H1 (cell line): ENCODE results near the gene TCERG1L. TPM values are rescaled to one million over a fixed set of nuclear protein-coding genes. Genes with fewer than 3 reads are reported as not detected.

Source experiments
- CTCF ChIA-PET: fragments of 300-600 bp; sonication (Branson Sonifier 250); formaldehyde crosslinking; loops from one replicate; lab custom pipeline; 2021; ENCODE audit not compliant: partially characterized antibody; lab: Charles Lee
- POLR2A ChIA-PET: fragments of 300-600 bp; sonication (Branson Sonifier 250); formaldehyde crosslinking; loops from one replicate; lab custom pipeline; 2021; ENCODE audit warnings: inconsistent platforms; ENCODE audit not compliant: partially characterized antibody; lab: Charles Lee
- DNase-seq, 2 experiments: peaks; one replicate each; pipeline versions ENCODE4 v3.0.0 to v3.0.0-alpha.2; 2010 to 2022; ENCODE audit warnings: low spot score in 2 of 2, low read depth in 1 of 2, mixed read lengths in 1 of 2
- FAIRE-seq: peaks from 2 replicates; lab custom pipeline; 2011; peaks lifted over from hg19 to GRCh38; lab: Jason Lieb, UNC
- H2AFZ ChIP-seq: 2 replicates; pipeline ENCODE4 v1.8.1; 2012; ENCODE audit warnings: low read length, inconsistent platforms
- H2AK5ac ChIP-seq: 2 replicates; pipeline ENCODE4 v1.6.1; 2013; ENCODE audit warnings: low read depth, low read length
- H2BK120ac ChIP-seq: replicated peaks from 2 replicates; pipeline ENCODE3; 2013; ENCODE audit warnings: low read depth, low read length, inconsistent platforms
- H2BK12ac ChIP-seq: 2 replicates; pipeline ENCODE4 v1.6.1; 2013; ENCODE audit warnings: low read depth, low read length
- H2BK15ac ChIP-seq: 2 replicates; pipeline ENCODE4 v1.6.1; 2013; ENCODE audit warnings: low read length
- H2BK20ac ChIP-seq: 2 replicates; pipeline ENCODE4 v1.6.1; 2013; ENCODE audit warnings: low read length
- H2BK5ac ChIP-seq: 2 replicates; pipeline ENCODE4 v1.6.1; 2013; ENCODE audit warnings: low read depth, low read length
- H3K14ac ChIP-seq: 2 replicates; pipeline ENCODE4 v1.6.1; 2013; ENCODE audit warnings: inconsistent platforms; ENCODE audit not compliant: insufficient read length
- H3K18ac ChIP-seq: 2 replicates; pipeline ENCODE4 v1.6.1; 2013; ENCODE audit warnings: low read length; ENCODE audit errors: extremely low read depth
- H3K23ac ChIP-seq: 2 replicates; pipeline ENCODE4 v1.6.1; 2013; ENCODE audit warnings: inconsistent platforms; ENCODE audit not compliant: insufficient read length
- H3K23me2 ChIP-seq: 2 replicates; pipeline ENCODE4 v1.6.1; 2013; ENCODE audit warnings: low read depth, low read length
- H3K27ac ChIP-seq: 2 replicates; pipeline ENCODE4 v1.6.1; 2011; ENCODE audit warnings: low read depth, low read length, inconsistent platforms
- H3K27me3 ChIP-seq, 4 experiments: replicated peaks in 1 of 4; 1 replicate in 1 of 4; 2 replicates in 3 of 4; pipeline versions ENCODE4 v1.6.1 to v1.8.1; 2011 to 2013; ENCODE audit warnings: low read length in 3 of 4, mild to moderate bottlenecking in 3 of 4, inconsistent platforms in 2 of 4, mixed read lengths in 2 of 4, moderate library complexity in 1 of 4; ENCODE audit not compliant: control insufficient read depth in 3 of 4, insufficient read depth in 3 of 4; ENCODE audit errors: extremely low read depth in 1 of 4
- H3K36me3 ChIP-seq, 4 experiments: 2 replicates each; pipeline versions ENCODE4 v1.6.1 to v1.8.1; 2011 to 2013; ENCODE audit warnings: mild to moderate bottlenecking in 4 of 4, low read length in 3 of 4, moderate library complexity in 2 of 4, control low read depth in 1 of 4, inconsistent platforms in 1 of 4; ENCODE audit not compliant: insufficient read depth in 4 of 4, control insufficient read depth in 2 of 4
- H3K4ac ChIP-seq: replicated peaks from 2 replicates; pipeline ENCODE3; 2013; ENCODE audit warnings: low read length, low read depth, mixed read lengths, inconsistent platforms; ENCODE audit not compliant: insufficient read length
- H3K4me1 ChIP-seq, 4 experiments: replicated peaks in 1 of 4; 1 replicate in 1 of 4; 2 replicates in 3 of 4; pipeline versions ENCODE4 v1.6.1 to v1.8.1; 2011 to 2013; ENCODE audit warnings: low read length in 3 of 4, inconsistent platforms in 2 of 4, mixed read lengths in 1 of 4; ENCODE audit not compliant: insufficient read depth in 4 of 4, control insufficient read depth in 3 of 4
- H3K4me2 ChIP-seq, 2 experiments: 2 replicates each; pipeline versions ENCODE4 v1.6.1 to v1.8.1; 2011 to 2013; ENCODE audit warnings: low read depth in 2 of 2, low read length in 2 of 2, control low read depth in 1 of 2, inconsistent platforms in 1 of 2, mild to moderate bottlenecking in 1 of 2; ENCODE audit not compliant: insufficient read depth in 1 of 2
- H3K4me3 ChIP-seq, 4 experiments: fragments of 200-600, 300-600 bp in 1 of 4; sonication (generic), shearing (Covaris generic), sonication (Bioruptor Twin) in 1 of 4; 2 replicates each; pipeline versions ENCODE4 v1.5.1 to v1.8.1; 2011 to 2016; ENCODE audit warnings: low read length in 4 of 4, low read depth in 3 of 4, control low read depth in 2 of 4, inconsistent platforms in 2 of 4, mild to moderate bottlenecking in 2 of 4, mixed read lengths in 1 of 4, moderate library complexity in 1 of 4; ENCODE audit not compliant: insufficient read depth in 2 of 4; ENCODE audit errors: extremely low read depth in 1 of 4
- H3K56ac ChIP-seq: replicated peaks from 2 replicates; pipeline ENCODE3; 2013; ENCODE audit warnings: low read depth, mild to moderate bottlenecking, mixed read lengths, low read length, inconsistent platforms; ENCODE audit not compliant: insufficient read length
- H3K79me1 ChIP-seq: 2 replicates; pipeline ENCODE4 v1.6.1; 2013; ENCODE audit warnings: low read depth, low read length, control low read depth
- H3K79me2 ChIP-seq, 2 experiments: 2 replicates each; pipeline versions ENCODE4 v1.6.1 to v1.8.1; 2012 to 2013; ENCODE audit warnings: low read length in 2 of 2, mild to moderate bottlenecking in 2 of 2, inconsistent platforms in 1 of 2; ENCODE audit not compliant: insufficient read depth in 2 of 2, control insufficient read depth in 1 of 2
- H3K9ac ChIP-seq, 4 experiments: replicated peaks in 1 of 4; 1 replicate in 1 of 4; 2 replicates in 3 of 4; pipeline versions ENCODE4 v1.6.1 to v1.8.1; 2011 to 2013; ENCODE audit warnings: low read depth in 3 of 4, low read length in 3 of 4, control low read depth in 2 of 4, mild to moderate bottlenecking in 2 of 4, moderate library complexity in 2 of 4, inconsistent platforms in 1 of 4; ENCODE audit errors: extremely low read depth in 1 of 4
- H3K9me3 ChIP-seq, 2 experiments: 2 replicates each; pipeline versions ENCODE4 v1.6.1 to v1.8.1; 2012 to 2013; ENCODE audit warnings: mild to moderate bottlenecking in 2 of 2, moderate library complexity in 2 of 2, control low read depth in 1 of 2, inconsistent platforms in 1 of 2, low read depth in 1 of 2, low read length in 1 of 2, mixed read lengths in 1 of 2; ENCODE audit not compliant: insufficient read depth in 2 of 2
- H4K20me1 ChIP-seq, 2 experiments: replicated peaks in 1 of 2; 2 replicates each; pipeline versions ENCODE3 to v1.8.1; 2011 to 2013; ENCODE audit warnings: inconsistent platforms in 2 of 2, low read length in 2 of 2, mild to moderate bottlenecking in 1 of 2; ENCODE audit not compliant: insufficient read depth in 2 of 2, control insufficient read depth in 1 of 2
- H4K5ac ChIP-seq: 2 replicates; pipeline ENCODE4 v1.6.1; 2013; ENCODE audit warnings: low read length, low read depth, mixed read lengths, inconsistent platforms; ENCODE audit not compliant: insufficient read length
- H4K8ac ChIP-seq: 2 replicates; pipeline ENCODE4 v1.8.0; 2013; ENCODE audit warnings: mild to moderate bottlenecking, moderate library complexity, low read length, inconsistent platforms; ENCODE audit not compliant: insufficient read depth; ENCODE audit errors: extremely low read depth
- H4K91ac ChIP-seq: replicated peaks from 2 replicates; pipeline ENCODE3; 2013; ENCODE audit warnings: low read length, mixed read lengths, inconsistent platforms; ENCODE audit not compliant: insufficient read length
- FOSL1 ChIP-seq: IDR thresholded peaks from 2 replicates; pipeline ENCODE4 v1.6.1; 2011; ENCODE audit warnings: mild to moderate bottlenecking, low read depth, low read length, moderate library complexity; ENCODE audit not compliant: insufficient read depth
- SP2 ChIP-seq: IDR thresholded peaks from 2 replicates; pipeline ENCODE4 v1.6.1; 2012; ENCODE audit warnings: mild to moderate bottlenecking, low read length, inconsistent platforms
- TAF7 ChIP-seq: optimal IDR thresholded peaks from 2 replicates; pipeline ENCODE3; 2011; ENCODE audit warnings: low read depth, mild to moderate bottlenecking, inconsistent platforms, low read length, moderate library complexity, borderline replicate concordance
- WGBS, 2 experiments: shearing (Covaris generic) in 1 of 2; methylation state at CpG; one replicate each; pipeline versions ENCODE4 v1.1.6 to v1.1.7; 2013 to 2015; ENCODE audit warnings: low lambda C conversion rate in 2 of 2, mixed read lengths in 2 of 2, inconsistent platforms in 1 of 2, low coverage in 1 of 2, missing lambda C conversion rate in 1 of 2; ENCODE audit not compliant: insufficient replicate concordance in 2 of 2, insufficient coverage in 1 of 2, insufficient read length in 1 of 2; ENCODE audit errors: extremely low coverage in 1 of 2, missing lambda C conversion rate in 1 of 2; 5-methylcytosine and 5-hydroxymethylcytosine counted together
- polyA plus RNA-seq, 7 experiments: library from polyadenylated mRNA; depleted of rRNA in 3 of 7; stranded (reverse) in 5 of 7; unstranded in 2 of 7; fragments of >200 nt in 5 of 7; fragments of 200-250 nt in 2 of 7; gene quantifications; 1 replicate in 5 of 7; 2 replicates in 1 of 7; 4 replicates in 1 of 7; pipeline versions ENCODE4 v1.2.1 to v1.2.3, GENCODE V29; 2011 to 2013; ENCODE audit warnings: missing spikeins in 2 of 7, mixed read lengths in 2 of 7
- total RNA-seq: library from RNA; stranded (reverse); fragmentation: NEBNext Ultra II Directional; extraction: Animal tissue kit (Norgen Biotek cat#: 25700); gene quantifications from 2 replicates; pipeline ENCODE4 v1.2.1, GENCODE V29; 2021
- TF ChIP-seq, protein P1 (sequence below): IDR thresholded peaks from 2 replicates; pipeline ENCODE4 v1.6.1; 2011; ENCODE audit warnings: low read depth, mild to moderate bottlenecking, low read length; ENCODE audit not compliant: insufficient read depth

Gene TCERG1L
- total and polyA plus RNA-seq, 2 of the 8 experiments (the other 6 are each of a cell fraction or from before 2014, with no cell fraction given): 3.9 to 6.9 TPM

DNA sequence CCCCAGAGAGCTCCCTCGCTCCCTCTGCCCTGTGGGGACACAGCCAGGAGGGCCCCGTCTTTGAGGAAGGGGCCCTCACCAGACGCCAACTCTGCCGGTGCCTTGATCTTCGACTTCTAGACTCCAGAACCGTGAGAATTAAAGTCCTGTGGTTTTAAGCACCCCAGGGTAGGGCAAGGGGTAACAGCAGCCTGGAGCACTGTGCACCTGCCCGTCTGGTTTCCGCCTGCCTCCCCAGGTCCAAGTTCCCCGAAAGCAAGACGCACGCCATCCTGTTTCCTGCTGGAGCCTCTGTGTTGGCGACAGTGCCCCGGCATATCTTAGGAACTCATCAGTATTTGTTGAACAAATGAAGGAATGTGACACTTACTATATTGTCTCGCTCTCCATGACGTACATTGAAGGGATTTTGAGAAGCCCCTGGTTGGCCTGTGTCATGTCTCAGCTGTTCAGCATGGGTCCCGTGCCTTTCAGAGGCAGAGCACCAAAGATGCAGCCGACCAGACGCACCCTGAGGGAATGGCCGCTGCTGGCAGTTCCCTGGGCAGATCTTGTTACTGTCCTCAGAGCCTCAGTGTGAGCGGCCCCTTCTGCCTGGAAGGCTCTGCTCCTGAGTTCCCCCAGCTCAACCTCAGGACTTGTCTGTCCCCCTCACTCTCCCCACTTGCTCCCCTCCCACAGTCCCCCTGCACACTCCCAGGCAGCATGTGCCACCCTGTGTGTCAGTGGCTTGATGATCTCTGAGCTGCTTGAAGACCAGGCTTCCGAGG lies 226.2 kb downstream of the TCERG1L start:
- H3K79me2 ChIP-seq: no peaks in the 10 kb centered on the region

More for the DNA sequence above, 226.2 kb downstream of the TCERG1L start:
- Histone ChIP-seq H4K20me1 (no peaks in the 10 kb centered on the region), H3K4me1 (peaks cover 0 to 5% (median 0%) of the 10 kb centered on the region in 4 experiments; a peak in 2 of 7 replicates), H3K14ac (no peak overlapping the region), H4K91ac (peak overlapping the region; percentile 52), H2BK120ac (no peak overlapping the region), H3K27ac (no peak overlapping the region), H3K23me2 (no peaks in the 10 kb centered on the region), H2BK12ac (peak overlapping the region; percentile 50; the same call in 1 of the 2 replicates), H3K9ac (no peak overlapping the region), H3K18ac (peak overlapping the region; percentile 48; the same call in 1 of the 2 replicates), H3K56ac (no peak overlapping the region), H3K4ac (no peak overlapping the region), H3K36me3 (no peaks in the 10 kb centered on the region), H3K4me3 (no peak overlapping the region), H3K27me3 (no peaks in the 10 kb centered on the region; a peak in 3 of 7 replicates)
- no peak for FAIRE-seq
- 95% methylated on average over 20 of the region's 21 CpGs; no CpG with 5 or more reads in 1 of the 2 experiments for WGBS, 2 experiments
- CTCF ChIA-PET: interaction anchor here (0.8 to 2.7 kb wide), 12 partner anchors 9 to 398 kb away, joined by 3 to 11 read pairs (median 6); no protein-coding TSS in a partner anchor
- no peak for DNase-seq
- no peak for TF ChIP-seq TAF7
- TF ChIP-seq, protein P1, sequence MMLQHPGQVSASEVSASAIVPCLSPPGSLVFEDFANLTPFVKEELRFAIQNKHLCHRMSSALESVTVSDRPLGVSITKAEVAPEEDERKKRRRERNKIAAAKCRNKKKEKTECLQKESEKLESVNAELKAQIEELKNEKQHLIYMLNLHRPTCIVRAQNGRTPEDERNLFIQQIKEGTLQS: no peak
- TF ChIP-seq SP2: no peak
- no peak for TF ChIP-seq FOSL1
- TF ChIP-seq, all 59 proteins: peak for 0
- H4K8ac ChIP-seq: peak overlapping the region; percentile 72; the same call in 1 of the 2 replicates
- no peaks in the 10 kb centered on the region for H3K79me1 ChIP-seq
- H2AK5ac ChIP-seq: peak overlapping the region; percentile 28; the same call in 1 of the 2 replicates
- H2AFZ ChIP-seq: no peak overlapping the region
- no peak overlapping the region for H3K4me2 ChIP-seq
- peaks cover 0 to 3% of the 10 kb centered on the region in 2 experiments; a peak in 1 of 4 replicates for H3K9me3 ChIP-seq
- POLR2A ChIA-PET: no interaction called here
- peak overlapping the region; percentile 16; the same call in 1 of the 2 replicates for H2BK5ac ChIP-seq
- H2BK20ac ChIP-seq: peak overlapping the region; percentile 72; the same call in 1 of the 2 replicates
- no peak overlapping the region for H4K5ac ChIP-seq
- peak overlapping the region; percentile 72 for H2BK15ac ChIP-seq
- H3K23ac ChIP-seq: no peak overlapping the region
